IPS DF 4.7 (cell line): ENCODE data around the gene ARID1B.
A peak's percentile ranks its signal among the peaks of the same experiment; 100 is the strongest.

Source experiments
- DNase-seq: peaks from one replicate; pipeline ENCODE4 v3.0.0-alpha.2; 2013; ENCODE audit warnings: low spot score; ENCODE audit errors: extremely low read depth

The ARID1B gene

GRCh38 chr6:157172830-157173536 is 395.8 kb downstream of the ARID1B start:
- no peak for DNase-seq

GRCh38 chr6:157173776-157174175 is 396.6 kb downstream of the ARID1B start:
- no peak for DNase-seq

- no peak for DNase-seq
These were observed 397.6 kb downstream of the ARID1B start for GRCh38 chr6:157174731-157175130.

- DNase-seq = no peak
These were observed 400.7 kb downstream of the ARID1B start for GRCh38 chr6:157177731-157178336.

- DNase-seq = no peak
These were observed 404.5 kb downstream of the ARID1B start for GRCh38 chr6:157181649-157182048.

GRCh38 chr6:157182503-157183264 is 405.5 kb downstream of the ARID1B start:
- DNase-seq = no peak

GRCh38 chr6:157184202-157185015 is 407.2 kb downstream of the ARID1B start:
- peak; percentile 25 for DNase-seq

GRCh38 chr6:157185171-157185570 is 408.0 kb downstream of the ARID1B start:
- no peak for DNase-seq

- no peak for DNase-seq
These were observed 408.8 kb downstream of the ARID1B start for GRCh38 chr6:157185986-157186385.

GRCh38 chr6:157186785-157187181 is 409.6 kb downstream of the ARID1B start:
- DNase-seq = no peak

- no peak for DNase-seq
These were observed 410.3 kb downstream of the ARID1B start for GRCh38 chr6:157187182-157188083.

- no peak for DNase-seq
These were observed 411.0 kb downstream of the ARID1B start for GRCh38 chr6:157188213-157188612.

GRCh38 chr6:157193443-157193996 is 416.3 kb downstream of the ARID1B start:
- DNase-seq = no peak

- no peak for DNase-seq
These were observed 416.9 kb downstream of the ARID1B start for GRCh38 chr6:157194110-157194509.

GRCh38 chr6:157194643-157195042 is 417.5 kb downstream of the ARID1B start:
- no peak for DNase-seq

- no peak for DNase-seq
These were observed 419.2 kb downstream of the ARID1B start for GRCh38 chr6:157196391-157196790.

GRCh38 chr6:157198425-157199279 is 421.5 kb downstream of the ARID1B start:
- no peak for DNase-seq

GRCh38 chr6:157200117-157200516 is 422.9 kb downstream of the ARID1B start:
- no peak for DNase-seq

- DNase-seq = no peak
These were observed 423.4 kb downstream of the ARID1B start for GRCh38 chr6:157200611-157201010.
